ENCODE data around the gene ITPKA. TPM values are rescaled to one million over a fixed set of nuclear protein-coding genes. Genes with fewer than 3 reads are reported as not detected.
A peak's percentile ranks its signal among the peaks of the same experiment; 100 is the strongest.

ITPKA gene
- total RNA-seq, 2 donors from 2014 or later, result 4.4 TPM; not detected in 1

- TF ChIP-seq, protein P1, sequence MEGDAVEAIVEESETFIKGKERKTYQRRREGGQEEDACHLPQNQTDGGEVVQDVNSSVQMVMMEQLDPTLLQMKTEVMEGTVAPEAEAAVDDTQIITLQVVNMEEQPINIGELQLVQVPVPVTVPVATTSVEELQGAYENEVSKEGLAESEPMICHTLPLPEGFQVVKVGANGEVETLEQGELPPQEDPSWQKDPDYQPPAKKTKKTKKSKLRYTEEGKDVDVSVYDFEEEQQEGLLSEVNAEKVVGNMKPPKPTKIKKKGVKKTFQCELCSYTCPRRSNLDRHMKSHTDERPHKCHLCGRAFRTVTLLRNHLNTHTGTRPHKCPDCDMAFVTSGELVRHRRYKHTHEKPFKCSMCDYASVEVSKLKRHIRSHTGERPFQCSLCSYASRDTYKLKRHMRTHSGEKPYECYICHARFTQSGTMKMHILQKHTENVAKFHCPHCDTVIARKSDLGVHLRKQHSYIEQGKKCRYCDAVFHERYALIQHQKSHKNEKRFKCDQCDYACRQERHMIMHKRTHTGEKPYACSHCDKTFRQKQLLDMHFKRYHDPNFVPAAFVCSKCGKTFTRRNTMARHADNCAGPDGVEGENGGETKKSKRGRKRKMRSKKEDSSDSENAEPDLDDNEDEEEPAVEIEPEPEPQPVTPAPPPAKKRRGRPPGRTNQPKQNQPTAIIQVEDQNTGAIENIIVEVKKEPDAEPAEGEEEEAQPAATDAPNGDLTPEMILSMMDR (IDR thresholded peaks at IDR 0.05), result no peak
- no peak overlapping the region for H3K27ac ChIP-seq
- peaks cover 7% of the 10 kb centered on the region for H3K27me3 ChIP-seq (replicated peaks; ENCODE audit: insufficient read depth)
- no peaks in the 10 kb centered on the region for H3K9me3 ChIP-seq
- ATAC-seq (ENCODE audit: insufficient number of reproducible peaks, low FRiP score, low read depth), result no peak
- H3K4me3 ChIP-seq, result no peak overlapping the region
- H3K4me1 ChIP-seq (ENCODE audit: control insufficient read depth in 1 of 2, low read depth in 2 of 2), result peaks cover 25 to 31% of the 10 kb centered on the region in 2 donors
- no peaks in the 10 kb centered on the region for H3K36me3 ChIP-seq
- DNase-seq (ENCODE audit: low spot score), result no peak
Measured at GRCh38 chr15:41491889-41492288, 1.8 kb upstream of the ITPKA start.

DNA sequence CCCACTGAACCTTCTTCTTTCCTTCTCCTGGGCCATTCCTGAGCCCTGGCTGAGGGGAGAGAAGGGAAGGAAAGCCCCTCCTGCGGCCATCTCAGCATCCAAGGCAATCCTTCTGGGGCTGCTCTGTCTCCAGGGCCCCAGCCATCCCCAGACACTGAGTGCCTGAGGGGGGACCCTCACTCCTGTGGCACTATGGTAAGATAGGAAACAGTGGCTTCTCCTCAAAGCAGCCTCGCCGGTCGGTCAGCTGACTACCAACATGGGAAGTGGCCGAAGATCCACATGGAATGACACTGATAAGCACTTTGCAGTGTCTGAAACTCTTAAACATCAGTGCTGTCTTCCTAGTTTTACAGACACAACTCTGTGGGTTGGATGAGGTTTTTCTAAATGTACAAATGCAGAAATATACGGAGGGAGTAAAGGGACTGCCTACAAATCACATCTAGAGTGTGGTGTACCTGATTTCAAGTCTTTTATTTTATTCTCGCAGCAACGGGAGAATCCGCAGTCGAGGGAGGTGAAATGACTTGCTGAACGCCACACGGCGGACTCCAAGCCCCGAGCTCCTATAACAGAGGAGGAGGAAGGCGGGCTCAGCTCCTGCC lies 973 bp upstream of the ITPKA start:
- H3K9me3 ChIP-seq, result no peaks in the 10 kb centered on the region
- no peaks in the 10 kb centered on the region for H3K36me3 ChIP-seq
- no peak for DNase-seq (ENCODE audit: low spot score)
- H3K4me1 ChIP-seq (ENCODE audit: control insufficient read depth in 1 of 2, low read depth in 2 of 2), result peaks cover 25 to 31% of the 10 kb centered on the region in 2 donors
- peaks cover 7% of the 10 kb centered on the region for H3K27me3 ChIP-seq (replicated peaks; ENCODE audit: insufficient read depth)
- H3K4me3 ChIP-seq, result peak overlapping the region; percentile 94
- H3K27ac ChIP-seq, result no peak overlapping the region
- ATAC-seq (ENCODE audit: insufficient number of reproducible peaks, low FRiP score, low read depth), result no peak
- TF ChIP-seq, protein P1 (IDR thresholded peaks at IDR 0.05), result no peak

DNA sequence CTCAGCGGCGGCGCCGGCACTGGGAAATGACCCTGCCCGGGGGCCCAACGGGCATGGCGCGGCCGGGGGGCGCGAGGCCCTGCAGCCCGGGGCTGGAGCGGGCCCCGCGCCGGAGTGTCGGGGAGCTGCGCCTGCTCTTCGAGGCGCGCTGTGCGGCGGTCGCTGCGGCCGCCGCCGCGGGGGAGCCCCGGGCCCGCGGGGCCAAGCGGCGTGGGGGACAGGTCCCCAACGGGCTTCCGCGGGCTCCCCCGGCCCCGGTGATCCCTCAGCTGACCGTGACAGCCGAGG lies 172 bp downstream of the ITPKA start:
- H3K36me3 ChIP-seq, result no peaks in the 10 kb centered on the region
- TF ChIP-seq, protein P1 (IDR thresholded peaks at IDR 0.05), result no peak
- peaks cover 25 to 31% of the 10 kb centered on the region in 2 donors for H3K4me1 ChIP-seq (ENCODE audit: control insufficient read depth in 1 of 2, low read depth in 2 of 2)
- peak overlapping the region; percentile 94 for H3K4me3 ChIP-seq
- no peak overlapping the region for H3K27ac ChIP-seq
- ATAC-seq (ENCODE audit: insufficient number of reproducible peaks, low FRiP score, low read depth) (no peak), DNase-seq (ENCODE audit: low spot score) (no peak)
- no peaks in the 10 kb centered on the region for H3K9me3 ChIP-seq
- H3K27me3 ChIP-seq (replicated peaks; ENCODE audit: insufficient read depth), result peaks cover 7% of the 10 kb centered on the region

GRCh38 chr15:41494190-41494921 lies 682 bp downstream of the ITPKA start:
- ATAC-seq (ENCODE audit: insufficient number of reproducible peaks, low FRiP score, low read depth) (no peak), DNase-seq (ENCODE audit: low spot score) (no peak)
- no peaks in the 10 kb centered on the region for H3K36me3 ChIP-seq
- H3K9me3 ChIP-seq, result no peaks in the 10 kb centered on the region
- H3K4me3 ChIP-seq, result peak overlapping the region; percentile 94
- no peak overlapping the region for H3K27ac ChIP-seq
- peaks cover 7% of the 10 kb centered on the region for H3K27me3 ChIP-seq (replicated peaks; ENCODE audit: insufficient read depth)
- H3K4me1 ChIP-seq (ENCODE audit: control insufficient read depth in 1 of 2, low read depth in 2 of 2), result peaks cover 25 to 31% of the 10 kb centered on the region in 2 donors
- TF ChIP-seq, protein P1 (IDR thresholded peaks at IDR 0.05), result no peak

DNA sequence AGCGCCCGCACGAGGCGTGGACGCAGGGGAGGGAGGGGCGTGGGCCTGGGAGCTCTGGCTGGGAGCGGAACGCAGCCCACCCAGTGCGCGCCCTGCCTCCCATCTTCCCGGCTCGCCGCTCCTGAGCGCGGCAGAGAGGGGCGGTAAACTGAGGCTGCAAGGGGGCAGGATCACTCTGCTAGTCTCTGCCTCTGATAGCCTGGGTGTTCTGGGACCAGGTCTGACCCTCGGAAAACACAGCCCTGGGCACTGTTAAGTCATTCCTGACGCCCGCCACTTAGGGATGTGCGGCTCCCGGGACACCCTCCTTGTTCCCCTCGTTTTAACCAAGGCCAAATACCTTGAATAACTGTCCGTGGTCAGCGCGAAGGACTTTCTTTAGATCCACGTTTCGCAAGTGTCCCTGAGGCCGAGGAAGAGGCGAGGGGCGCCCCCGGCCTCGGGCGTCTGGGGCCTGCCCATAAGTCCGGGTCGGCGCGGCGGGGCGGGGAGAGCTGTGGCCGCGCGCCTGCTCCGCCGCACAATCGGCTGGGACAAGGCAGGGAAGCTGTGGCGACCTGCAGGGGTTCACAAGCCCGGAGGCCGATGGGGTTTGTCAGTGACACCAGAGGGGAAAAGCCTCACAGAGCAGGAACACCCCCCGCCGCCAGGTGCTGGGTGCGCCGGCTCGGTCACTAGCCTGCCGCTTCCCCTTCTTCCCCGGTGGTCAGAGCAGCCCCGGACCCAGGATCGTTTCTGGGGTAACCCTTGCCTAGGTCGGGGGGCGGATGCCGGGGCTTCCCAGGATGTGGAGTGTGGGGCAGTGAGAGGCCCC lies 1.5 kb downstream of the ITPKA start:
- H3K27ac ChIP-seq, result no peak overlapping the region
- peak overlapping the region; percentile 94 for H3K4me3 ChIP-seq
- DNase-seq (ENCODE audit: low spot score) (no peak), ATAC-seq (ENCODE audit: insufficient number of reproducible peaks, low FRiP score, low read depth) (no peak)
- H3K4me1 ChIP-seq (ENCODE audit: control insufficient read depth in 1 of 2, low read depth in 2 of 2), result peaks cover 25 to 31% of the 10 kb centered on the region in 2 donors
- no peaks in the 10 kb centered on the region for H3K9me3 ChIP-seq
- peaks cover 7% of the 10 kb centered on the region for H3K27me3 ChIP-seq (replicated peaks; ENCODE audit: insufficient read depth)
- H3K36me3 ChIP-seq, result no peaks in the 10 kb centered on the region
- TF ChIP-seq, protein P1 (IDR thresholded peaks at IDR 0.05), result no peak
